B cell (primary cell): ENCODE results near the gene SYT17. TPM values are rescaled to one million over a fixed set of nuclear protein-coding genes. Genes with fewer than 3 reads are reported as not detected.

ENCODE experiments used
- ATAC-seq: fragments of 200-7000 bp; cut with Tn5 transposase; one replicate; pipeline ENCODE4 v1.10.0; 2021; ENCODE audit warnings: low read depth, mild to moderate bottlenecking, moderate number of reproducible peaks, moderate library complexity
- CTCF ChIA-PET: fragments of 350-600 bp; sonication (Branson Sonifier 250); formaldehyde crosslinking; loops from one replicate; lab custom pipeline; 2021; ENCODE audit warnings: antibody characterized with exemption, inconsistent platforms; lab: Charles Lee
- POLR2A ChIA-PET: fragments of 350-600 bp; sonication (Branson Sonifier 250); formaldehyde crosslinking; loops from one replicate; lab custom pipeline; 2021; ENCODE audit warnings: antibody characterized with exemption; lab: Charles Lee
- DNase-seq: peaks from one replicate; pipeline ENCODE4 v3.0.0; 2013
- H2AFZ ChIP-seq: 2 replicates; pipeline ENCODE4 v1.6.1; 2012; ENCODE audit warnings: mild to moderate bottlenecking, low read depth, low read length; ENCODE audit not compliant: insufficient read depth, poor library complexity, severe bottlenecking
- H3K27ac ChIP-seq, 2 donors: 1 replicate in 1 of 2; 2 replicates in 1 of 2; pipeline ENCODE4 v1.5.1; 2012 to 2013; ENCODE audit warnings: low read length in 2 of 2, mild to moderate bottlenecking in 2 of 2, moderate library complexity in 1 of 2
- H3K27me3 ChIP-seq, 4 experiments: fragments of 200-600 bp in 1 of 4; sonication (generic) in 1 of 4; replicated peaks in 1 of 4; 1 replicate in 2 of 4; 2 replicates in 2 of 4; pipeline versions ENCODE4 v1.6.1 to v1.7.0; 2013 to 2016; ENCODE audit warnings: low read length in 3 of 4, mild to moderate bottlenecking in 2 of 4, mixed read lengths in 1 of 4, moderate library complexity in 1 of 4; ENCODE audit not compliant: insufficient read depth in 4 of 4, control insufficient read depth in 3 of 4; ENCODE audit errors: control extremely low read depth in 1 of 4
- H3K36me3 ChIP-seq, 2 experiments: replicated peaks in 1 of 2; 1 replicate in 1 of 2; 2 replicates in 1 of 2; pipeline versions ENCODE4 v1.6.1 to v1.7.1; 2013; ENCODE audit warnings: low read length in 1 of 2; ENCODE audit not compliant: insufficient read depth in 2 of 2, control insufficient read depth in 1 of 2; ENCODE audit errors: control extremely low read depth in 1 of 2, extremely low read depth in 1 of 2
- H3K4me1 ChIP-seq, 2 donors: fragments of 200-600 bp in 1 of 2; sonication (generic) in 1 of 2; 1 replicate in 1 of 2; 2 replicates in 1 of 2; pipeline versions ENCODE4 v1.5.1 to v1.6.1; 2013 to 2017; ENCODE audit warnings: low read length in 2 of 2; ENCODE audit not compliant: control insufficient read depth in 2 of 2, insufficient read depth in 2 of 2
- H3K4me2 ChIP-seq: replicated peaks from 2 replicates; pipeline ENCODE3; 2012; ENCODE audit warnings: mild to moderate bottlenecking, low read depth, low read length; ENCODE audit not compliant: poor library complexity, severe bottlenecking
- H3K4me3 ChIP-seq, 5 experiments: fragments of 200-600 bp in 1 of 5; sonication (generic) in 1 of 5; 1 replicate in 3 of 5; 2 replicates in 2 of 5; pipeline versions ENCODE4 v1.5.1 to v1.7.0; 2011 to 2016; ENCODE audit warnings: low read length in 4 of 5, mild to moderate bottlenecking in 4 of 5, low read depth in 2 of 5, control low read depth in 1 of 5, moderate library complexity in 1 of 5; ENCODE audit not compliant: insufficient read depth in 1 of 5; ENCODE audit errors: control extremely low read depth in 1 of 5, extremely low read depth in 1 of 5
- H3K79me2 ChIP-seq: fragments of 200-600 bp; sonication (generic); one replicate; pipeline ENCODE4 v1.6.0; 2016; ENCODE audit warnings: low read length; ENCODE audit not compliant: control insufficient read depth, insufficient read depth
- H3K9ac ChIP-seq: fragments of 200-600 bp; sonication (generic); 2 replicates; pipeline ENCODE4 v1.6.1; 2017; ENCODE audit warnings: mild to moderate bottlenecking, low read length, moderate library complexity
- H3K9me3 ChIP-seq, 3 donors: one replicate each; pipeline versions ENCODE4 v1.6.1 to v1.7.1; 2013; ENCODE audit warnings: low read length in 2 of 3; ENCODE audit not compliant: control insufficient read depth in 2 of 3, insufficient read depth in 1 of 3; ENCODE audit errors: control extremely low read depth in 1 of 3
- H4K20me1 ChIP-seq: 2 replicates; pipeline ENCODE4 v1.6.0; 2012; ENCODE audit warnings: mild to moderate bottlenecking, low read length; ENCODE audit not compliant: insufficient read depth, control insufficient read depth, poor library complexity, severe bottlenecking
- H3K27ac Mint-ChIP-seq: one replicate; pipeline ENCODE4 v1.8.0; 2021; ENCODE audit warnings: mixed read lengths
- H3K27me3 Mint-ChIP-seq: one replicate; pipeline ENCODE4 v1.8.0; 2021; ENCODE audit warnings: mixed read lengths
- H3K4me1 Mint-ChIP-seq: one replicate; pipeline ENCODE4 v1.8.0; 2021; ENCODE audit warnings: mixed read lengths
- H3K4me3 Mint-ChIP-seq: one replicate; pipeline ENCODE4 v1.8.0; 2021; ENCODE audit warnings: mixed read lengths
- H3K9me3 Mint-ChIP-seq: one replicate; pipeline ENCODE4 v1.8.0; 2022; ENCODE audit warnings: mixed read lengths; ENCODE audit not compliant: insufficient read depth
- CTCF ChIP-seq: fragments of 200-600 bp; IDR thresholded peaks from one replicate; pipeline ENCODE4 v1.8.0; 2022; ENCODE audit warnings: antibody characterized with exemption, mild to moderate bottlenecking
- EZH2 ChIP-seq: IDR thresholded peaks from 2 replicates; pipeline ENCODE4 v1.6.1; 2012; ENCODE audit warnings: borderline replicate concordance, low read depth, mild to moderate bottlenecking, moderate library complexity, low read length; ENCODE audit not compliant: insufficient read depth, poor library complexity, severe bottlenecking
- WGBS: methylation state at CpG from one replicate; pipeline ENCODE4 v1.1.5; 2013; ENCODE audit warnings: missing lambda C conversion rate; ENCODE audit not compliant: insufficient coverage; 5-methylcytosine and 5-hydroxymethylcytosine counted together
- intact Hi-C: fragments of 100-400 bp; cut with micrococcal nuclease; formaldehyde crosslinking; loops from one replicate; pipeline ENCODE4 v1.10.0; 2022
- polyA plus RNA-seq: library from polyadenylated mRNA; depleted of rRNA; stranded (reverse); fragments of >200 nt; gene quantifications from 2 replicates; pipeline ENCODE4 v1.2.3, GENCODE V29; 2012
- total RNA-seq, 2 donors: library from RNA; stranded (reverse); fragments of 120-200 nt in 1 of 2; gene quantifications; 1 replicate in 1 of 2; 2 replicates in 1 of 2; pipeline versions ENCODE4 v1.2.3 to v1.2.4, GENCODE V29; 2013 to 2022

The SYT17 gene
- total and polyA plus RNA-seq, 2 donors (not counting 1 experiment from before 2014, with no cell fraction given): 24.9 to 27.7 TPM

- H3K4me1 ChIP-seq: no peaks in the 10 kb centered on the region
- intact Hi-C loops: no loop called here
- peaks cover 0 to 11% (median 10%) of the 10 kb centered on the region in 3 donors for H3K9me3 ChIP-seq
- Mint-ChIP-seq H3K27me3 (peaks cover 21% of the 10 kb centered on the region), H3K4me1 (no peaks in the 10 kb centered on the region), H3K27ac (no peak overlapping the region), H3K9me3 (peaks cover 11% of the 10 kb centered on the region), H3K4me3 (no peak overlapping the region)
- no peaks in the 10 kb centered on the region for H4K20me1 ChIP-seq
- DNase-seq: no peak
- no peak overlapping the region for H3K9ac ChIP-seq
- ChIA-PET POLR2A (no interaction called here), CTCF (interaction anchor here (0.7 to 1.0 kb wide), 2 partner anchors 65 to 351 kb away, joined by 3 read pairs; no protein-coding TSS in a partner anchor)
- no CpG with 5 or more reads among the region's 2 CpGs for WGBS
- H3K36me3 ChIP-seq: no peaks in the 10 kb centered on the region
- peaks cover 0 to 6% (median 0%) of the 10 kb centered on the region in 4 experiments for H3K27me3 ChIP-seq
- no peak overlapping the region for H2AFZ ChIP-seq
- no peak for TF ChIP-seq CTCF
- no peak for TF ChIP-seq EZH2
- no peaks in the 10 kb centered on the region for H3K79me2 ChIP-seq
- no peak overlapping the region for H3K4me2 ChIP-seq
- no peak for ATAC-seq
- no peak overlapping the region for H3K27ac ChIP-seq
- H3K4me3 ChIP-seq: no peak overlapping the region
These were observed 16.7 kb upstream of the SYT17 start for GRCh38 chr16:19151310-19151709.

- no peaks in the 10 kb centered on the region for H3K36me3 ChIP-seq
- no peak overlapping the region for H3K27ac ChIP-seq
- ChIA-PET CTCF (interaction anchor here (0.7 to 1.0 kb wide), 2 partner anchors 66 to 351 kb away, joined by 3 read pairs; no protein-coding TSS in a partner anchor), POLR2A (no interaction called here)
- WGBS: no CpG with 5 or more reads among the region's 1 CpG
- no peaks in the 10 kb centered on the region for H3K79me2 ChIP-seq
- ATAC-seq: no peak
- no peak overlapping the region for H3K27ac Mint-ChIP-seq
- peaks cover 0 to 4% (median 0%) of the 10 kb centered on the region in 4 experiments for H3K27me3 ChIP-seq
- peaks cover 0 to 13% (median 11%) of the 10 kb centered on the region in 3 donors for H3K9me3 ChIP-seq
- H3K9me3 Mint-ChIP-seq: peaks cover 14% of the 10 kb centered on the region
- H3K4me3 Mint-ChIP-seq: no peak overlapping the region
- H3K4me1 ChIP-seq: no peaks in the 10 kb centered on the region
- no peak overlapping the region for H2AFZ ChIP-seq
- H3K4me3 ChIP-seq: no peak overlapping the region
- H3K4me1 Mint-ChIP-seq: no peaks in the 10 kb centered on the region
- intact Hi-C loops: no loop called here
- DNase-seq: no peak
- H3K4me2 ChIP-seq: no peak overlapping the region
- TF ChIP-seq CTCF: no peak
- TF ChIP-seq EZH2: no peak
- H3K27me3 Mint-ChIP-seq: peaks cover 22% of the 10 kb centered on the region
- H3K9ac ChIP-seq: no peak overlapping the region
- no peaks in the 10 kb centered on the region for H4K20me1 ChIP-seq
These were observed 16.0 kb upstream of the SYT17 start for GRCh38 chr16:19152042-19152441.
